ENCODE data around the gene ATP2A1.

DNA sequence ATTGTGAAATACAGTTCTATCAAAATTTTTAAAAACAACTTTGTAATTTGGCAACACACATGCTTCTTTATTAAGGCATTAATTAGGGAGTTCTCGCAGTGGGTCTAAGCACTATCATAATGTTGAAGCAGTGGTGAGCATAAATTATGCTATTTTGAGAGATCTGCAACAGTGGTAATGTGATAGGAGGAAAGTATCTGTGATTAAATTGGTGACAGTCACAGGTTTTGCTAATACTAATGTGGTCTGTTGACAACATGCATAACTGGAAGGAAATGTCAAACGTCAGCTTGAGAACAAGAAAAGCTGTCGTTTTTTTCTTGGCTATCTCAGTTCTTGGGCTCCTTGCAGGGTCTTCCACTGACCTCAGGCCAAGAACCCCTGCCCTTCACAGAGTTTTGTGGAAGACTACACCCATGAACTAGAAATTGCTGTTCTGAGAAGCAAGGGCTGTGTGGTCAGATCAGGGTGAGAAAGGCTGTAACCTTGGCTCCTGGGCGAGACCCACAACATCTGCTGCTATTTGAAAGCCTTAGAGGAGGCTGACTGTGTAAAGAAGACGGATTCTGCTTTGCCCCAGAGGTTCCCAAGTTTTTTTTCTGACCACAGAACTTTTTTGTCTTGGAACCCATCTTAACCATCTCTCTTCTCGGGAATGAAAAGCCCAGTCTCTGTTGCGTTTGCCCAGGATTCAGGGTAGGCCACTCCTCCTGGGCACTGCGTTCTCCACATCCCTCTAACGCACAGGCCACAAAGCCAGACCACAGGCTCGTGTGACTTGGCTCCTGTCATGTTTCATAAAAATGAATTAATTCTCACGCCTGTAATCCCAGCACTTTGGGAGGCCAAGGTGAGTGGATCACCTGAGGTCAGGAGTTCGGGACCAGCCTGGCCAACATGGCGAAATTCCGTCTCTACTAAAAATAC lies 13.9 kb downstream of the ATP2A1 start:
- TF ChIP-seq, protein P1, sequence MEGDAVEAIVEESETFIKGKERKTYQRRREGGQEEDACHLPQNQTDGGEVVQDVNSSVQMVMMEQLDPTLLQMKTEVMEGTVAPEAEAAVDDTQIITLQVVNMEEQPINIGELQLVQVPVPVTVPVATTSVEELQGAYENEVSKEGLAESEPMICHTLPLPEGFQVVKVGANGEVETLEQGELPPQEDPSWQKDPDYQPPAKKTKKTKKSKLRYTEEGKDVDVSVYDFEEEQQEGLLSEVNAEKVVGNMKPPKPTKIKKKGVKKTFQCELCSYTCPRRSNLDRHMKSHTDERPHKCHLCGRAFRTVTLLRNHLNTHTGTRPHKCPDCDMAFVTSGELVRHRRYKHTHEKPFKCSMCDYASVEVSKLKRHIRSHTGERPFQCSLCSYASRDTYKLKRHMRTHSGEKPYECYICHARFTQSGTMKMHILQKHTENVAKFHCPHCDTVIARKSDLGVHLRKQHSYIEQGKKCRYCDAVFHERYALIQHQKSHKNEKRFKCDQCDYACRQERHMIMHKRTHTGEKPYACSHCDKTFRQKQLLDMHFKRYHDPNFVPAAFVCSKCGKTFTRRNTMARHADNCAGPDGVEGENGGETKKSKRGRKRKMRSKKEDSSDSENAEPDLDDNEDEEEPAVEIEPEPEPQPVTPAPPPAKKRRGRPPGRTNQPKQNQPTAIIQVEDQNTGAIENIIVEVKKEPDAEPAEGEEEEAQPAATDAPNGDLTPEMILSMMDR (IDR thresholded peaks at IDR 0.05) = no peak
- no peak for TF ChIP-seq POLR2A (IDR thresholded peaks at IDR 0.05)

Measured in vagina (tissue), 2 donors.